Cerebellar cortex (tissue), 1 donor: ENCODE measurements around the gene TAPT1.
"Not testable (repeated sequence)": the region's sequence is repeated elsewhere in the genome, so short reads cannot be mapped to it uniquely, and the experiment has no call there.

ENCODE experiments used
- DNase-seq: peaks from one replicate; pipeline ENCODE4 v3.0.0-alpha.2; 2015; ENCODE audit warnings: low spot score

The TAPT1 gene

DNA sequence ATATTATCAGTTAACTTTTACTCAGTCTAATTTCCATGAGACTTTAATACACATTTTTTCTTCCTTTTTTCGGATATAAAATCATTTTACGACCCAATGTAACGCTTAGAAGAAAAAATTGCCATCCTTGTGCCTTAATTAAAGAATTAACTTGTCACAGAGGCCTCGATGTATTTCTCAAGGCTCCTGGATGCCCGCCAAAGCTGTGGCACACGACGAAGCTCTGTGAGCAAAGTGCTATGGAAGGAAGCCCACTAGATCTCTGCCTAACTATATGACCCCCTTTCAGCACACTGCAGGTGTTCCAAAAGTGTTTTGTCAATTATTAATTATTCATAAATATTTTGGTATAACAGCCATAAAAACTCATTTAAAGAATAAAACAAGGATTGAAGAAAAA lies 54.4 kb downstream of the TAPT1 start:
- DNase-seq, result no peak

- DNase-seq, result no peak
Measured at GRCh38 chr4:16169490-16169889, 56.8 kb downstream of the TAPT1 start.

DNA sequence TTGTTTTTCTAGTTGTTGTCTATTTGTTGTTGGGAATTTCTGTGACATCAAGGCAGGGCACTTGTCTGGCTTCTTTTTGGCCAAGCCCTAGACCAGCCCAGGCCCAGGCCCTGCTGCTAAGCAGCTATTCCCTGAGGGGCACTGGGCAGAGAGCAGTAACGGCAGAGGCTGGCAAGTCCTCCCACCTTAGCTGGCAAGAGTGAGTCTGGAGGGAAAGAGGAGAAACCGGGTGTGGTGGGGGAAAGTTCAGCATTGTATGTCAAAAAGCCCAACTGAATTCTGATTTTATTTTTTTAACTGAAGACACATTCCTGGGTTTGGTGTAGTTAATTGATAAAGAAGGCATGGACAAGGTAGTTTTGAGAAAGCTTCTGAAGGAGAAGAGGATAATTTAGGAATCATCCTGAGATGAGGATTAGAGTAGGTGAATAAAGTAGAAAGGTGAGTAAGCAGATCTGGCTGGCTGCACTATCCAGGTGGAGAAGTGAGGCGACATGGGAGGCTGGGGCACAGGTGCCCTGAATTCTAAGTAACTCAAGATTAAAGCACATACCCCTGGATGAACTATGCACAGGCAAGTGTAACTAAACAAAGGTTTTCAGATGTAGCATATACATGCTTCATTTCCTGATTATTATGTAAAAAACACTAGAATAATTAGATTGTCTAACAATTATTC lies 57.4 kb downstream of the TAPT1 start:
- no peak for DNase-seq

GRCh38 chr4:16168144-16168543 lies 58.1 kb downstream of the TAPT1 start:
- DNase-seq, result no peak

DNA sequence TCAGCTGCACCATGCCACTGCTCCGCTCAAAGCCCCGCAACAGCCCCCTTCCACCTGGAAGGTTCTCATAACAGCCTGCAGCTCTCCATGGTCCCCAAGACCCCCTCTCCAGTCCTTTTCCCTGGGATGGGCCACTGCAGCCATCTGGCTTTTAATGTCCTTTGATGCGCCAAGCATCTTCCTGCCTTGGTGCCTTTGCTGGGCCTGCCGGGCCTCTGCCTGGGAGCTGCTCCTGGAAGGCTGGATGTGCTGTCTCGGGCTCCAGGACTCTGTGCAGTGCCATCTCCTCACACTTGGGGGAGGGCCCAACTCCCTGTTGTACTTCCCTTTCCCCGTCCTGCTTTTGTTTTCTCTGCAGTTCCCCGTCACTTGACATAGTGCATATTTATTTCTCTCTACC lies 60.3 kb downstream of the TAPT1 start:
- no peak for DNase-seq

- DNase-seq, result no peak
Measured at GRCh38 chr4:16162891-16163290, 63.4 kb downstream of the TAPT1 start.

DNA sequence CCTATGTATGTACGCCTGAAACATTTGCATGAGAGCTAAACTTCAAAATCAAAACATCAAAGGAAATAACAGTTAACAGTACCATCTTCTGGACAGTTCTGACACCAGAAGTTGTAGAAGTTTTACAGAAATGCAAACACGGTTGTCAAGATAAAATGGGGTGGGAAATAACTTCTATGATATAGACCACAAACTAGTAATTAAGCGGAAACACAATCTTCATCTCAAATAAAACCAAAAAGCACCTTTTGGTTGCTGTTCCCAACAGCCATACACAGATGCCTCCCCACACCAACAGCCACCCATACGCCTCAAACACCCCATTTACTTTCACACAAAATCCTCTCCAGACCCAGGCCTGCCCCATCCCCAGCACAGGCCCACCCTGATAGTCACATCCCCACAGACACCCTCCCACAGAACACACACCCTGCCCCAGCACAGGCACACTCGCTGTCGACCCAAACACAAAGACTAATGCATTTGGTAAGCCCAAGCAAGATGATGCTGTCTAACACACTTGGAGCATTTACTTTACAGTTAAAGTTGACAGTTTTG lies 64.3 kb downstream of the TAPT1 start:
- DNase-seq, result no peak

DNA sequence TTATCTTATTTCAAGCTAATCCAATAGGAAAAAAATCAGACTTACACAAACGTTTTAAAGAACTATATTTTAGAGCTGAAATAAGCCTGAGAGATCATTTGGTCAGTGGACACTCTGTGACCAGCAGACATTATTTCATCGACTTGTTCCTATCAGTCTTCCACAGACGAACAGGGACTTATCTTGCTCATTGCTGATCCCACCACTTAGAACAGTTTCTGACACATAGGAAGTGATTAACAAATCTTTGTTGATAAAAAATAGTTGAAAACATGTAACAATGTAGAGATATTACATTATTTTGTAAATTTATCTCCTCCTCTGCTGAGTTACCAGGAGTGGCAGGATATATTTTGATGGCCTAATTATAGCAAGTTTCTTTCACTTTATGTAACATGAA lies 65.8 kb downstream of the TAPT1 start:
- DNase-seq, result no peak

DNA sequence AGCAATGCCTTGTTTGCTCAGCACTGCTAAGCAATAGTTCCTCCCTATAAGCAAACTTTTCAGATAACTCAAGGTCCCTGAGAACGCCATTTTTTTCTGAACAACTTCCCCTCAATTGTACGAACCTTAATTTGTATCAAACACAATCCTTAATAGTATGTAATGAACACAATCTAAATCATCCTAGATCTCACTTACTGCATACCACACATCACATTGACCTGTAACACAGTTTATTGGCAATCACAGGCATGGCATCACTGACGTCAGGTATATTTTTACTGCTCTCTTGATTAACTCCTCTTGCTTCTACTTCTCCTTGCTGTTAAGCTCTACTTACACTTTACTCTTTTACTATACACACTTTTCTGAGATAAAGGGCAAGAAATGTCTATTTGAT lies 67.0 kb downstream of the TAPT1 start:
- no peak for DNase-seq

GRCh38 chr4:16158504-16158852 lies 67.8 kb downstream of the TAPT1 start:
- DNase-seq, result no peak

- DNase-seq, result no peak
Measured at GRCh38 chr4:16157609-16158503, 68.4 kb downstream of the TAPT1 start.

- no peak for DNase-seq
Measured at GRCh38 chr4:16155528-16156169, 70.6 kb downstream of the TAPT1 start.

DNA sequence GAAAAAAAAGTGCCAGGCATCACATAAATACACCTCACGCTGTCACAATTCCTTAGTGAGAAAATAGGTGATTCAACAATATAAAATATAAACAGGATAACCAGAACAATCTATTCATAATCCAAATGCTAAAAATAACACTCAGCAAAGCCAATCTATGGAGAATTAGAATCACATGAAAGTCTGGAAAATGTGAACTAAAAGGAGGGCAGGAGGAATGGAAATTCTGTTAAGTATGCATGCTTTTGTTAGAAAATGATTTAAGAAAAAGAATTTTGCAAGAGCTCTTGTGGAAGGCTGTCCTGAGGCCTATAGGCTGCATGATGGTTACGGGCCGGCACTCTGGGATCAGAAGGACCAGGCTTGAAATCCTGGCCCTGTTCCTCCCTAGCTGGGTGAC lies 71.8 kb downstream of the TAPT1 start:
- no peak for DNase-seq

DNA sequence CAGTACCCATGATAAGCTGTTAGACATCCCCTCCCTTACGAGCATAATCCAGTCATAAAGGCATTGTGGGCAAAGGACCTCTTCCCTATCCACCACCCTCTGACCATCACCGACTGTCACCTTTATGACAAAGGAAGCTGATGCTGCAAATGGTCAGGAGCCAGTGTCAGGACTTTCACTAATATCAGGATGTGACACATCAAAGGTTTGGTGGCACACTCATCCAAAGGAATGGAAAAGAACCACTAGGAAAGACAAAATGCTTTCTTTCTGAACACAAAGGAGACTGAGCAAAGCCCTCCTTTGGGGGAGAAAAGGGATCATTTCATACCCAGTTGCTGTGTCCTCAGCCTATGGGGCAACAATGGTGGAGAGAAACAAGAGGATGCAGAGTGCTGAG lies 75.6 kb downstream of the TAPT1 start:
- DNase-seq, result no peak

DNA sequence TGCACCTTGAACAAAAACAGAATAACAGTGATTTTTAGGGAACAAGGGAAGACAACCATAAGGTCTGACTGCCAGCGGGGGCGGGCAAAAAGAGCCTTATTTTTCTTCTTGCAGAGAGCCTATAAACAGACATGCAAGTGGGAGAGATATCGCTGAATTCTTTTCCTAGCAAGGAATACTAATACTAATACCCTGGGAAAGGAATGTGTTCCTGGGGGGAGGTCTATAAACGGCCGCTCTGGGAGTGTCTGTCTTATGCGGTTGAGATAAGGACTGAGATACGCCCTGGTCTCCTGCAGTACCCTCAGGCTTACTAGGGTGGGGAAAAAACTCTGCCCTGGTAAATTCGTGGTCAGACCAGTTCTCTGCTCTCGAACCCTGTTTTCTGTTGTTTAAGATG lies 81.4 kb downstream of the TAPT1 start:
- not testable (repeated sequence) for DNase-seq

- no peak for DNase-seq
Measured at GRCh38 chr4:16142598-16143310, 83.5 kb downstream of the TAPT1 start.

DNA sequence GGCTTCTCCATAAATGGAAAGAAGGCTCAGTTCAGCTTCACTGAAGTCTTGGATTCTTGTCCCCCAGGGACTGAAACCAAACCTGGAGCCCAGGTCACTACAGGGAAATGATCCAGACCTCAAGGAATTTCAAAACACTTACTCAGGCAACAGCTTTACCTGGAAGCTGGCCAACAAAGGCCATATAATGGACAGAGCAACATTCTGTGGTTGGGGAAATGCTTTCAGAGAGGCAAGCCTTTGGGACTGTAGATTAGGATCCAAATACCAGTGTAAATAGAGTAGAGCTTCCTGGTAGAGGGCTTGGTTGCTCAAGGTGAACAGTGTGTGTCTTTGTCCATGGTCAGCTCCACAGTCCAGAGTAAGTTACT lies 85.4 kb downstream of the TAPT1 start:
- no peak for DNase-seq

DNA sequence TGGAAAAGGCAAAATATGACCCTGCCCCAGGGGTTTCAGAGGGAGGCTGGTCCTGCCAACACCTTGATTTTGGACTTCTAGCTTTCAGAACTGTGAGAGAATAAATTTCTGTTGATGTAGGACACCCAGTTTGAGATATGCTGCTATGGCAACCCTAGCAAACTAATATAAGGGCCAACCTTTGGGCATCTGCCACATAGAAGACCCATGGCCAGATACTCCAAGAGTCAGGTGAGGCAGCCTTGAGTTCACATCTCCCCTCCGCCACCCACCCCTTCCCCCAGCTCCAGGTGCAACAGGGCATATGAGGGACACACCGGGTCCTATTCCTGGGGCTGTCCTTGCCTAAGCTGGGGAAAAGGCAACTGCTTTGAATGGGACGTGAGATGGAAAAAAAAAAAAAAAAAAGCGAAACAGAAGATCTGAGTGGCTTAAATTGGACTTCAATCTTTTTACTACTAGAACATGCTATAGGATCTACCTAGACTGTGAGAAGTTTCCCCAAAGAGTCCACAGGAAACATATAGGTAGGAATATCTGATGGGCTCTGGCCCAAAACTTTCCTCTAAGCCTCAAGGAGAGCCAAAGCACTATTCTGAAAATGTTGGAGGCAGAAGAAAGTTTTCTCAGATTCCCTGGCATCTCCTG lies 85.9 kb downstream of the TAPT1 start:
- no peak for DNase-seq

DNA sequence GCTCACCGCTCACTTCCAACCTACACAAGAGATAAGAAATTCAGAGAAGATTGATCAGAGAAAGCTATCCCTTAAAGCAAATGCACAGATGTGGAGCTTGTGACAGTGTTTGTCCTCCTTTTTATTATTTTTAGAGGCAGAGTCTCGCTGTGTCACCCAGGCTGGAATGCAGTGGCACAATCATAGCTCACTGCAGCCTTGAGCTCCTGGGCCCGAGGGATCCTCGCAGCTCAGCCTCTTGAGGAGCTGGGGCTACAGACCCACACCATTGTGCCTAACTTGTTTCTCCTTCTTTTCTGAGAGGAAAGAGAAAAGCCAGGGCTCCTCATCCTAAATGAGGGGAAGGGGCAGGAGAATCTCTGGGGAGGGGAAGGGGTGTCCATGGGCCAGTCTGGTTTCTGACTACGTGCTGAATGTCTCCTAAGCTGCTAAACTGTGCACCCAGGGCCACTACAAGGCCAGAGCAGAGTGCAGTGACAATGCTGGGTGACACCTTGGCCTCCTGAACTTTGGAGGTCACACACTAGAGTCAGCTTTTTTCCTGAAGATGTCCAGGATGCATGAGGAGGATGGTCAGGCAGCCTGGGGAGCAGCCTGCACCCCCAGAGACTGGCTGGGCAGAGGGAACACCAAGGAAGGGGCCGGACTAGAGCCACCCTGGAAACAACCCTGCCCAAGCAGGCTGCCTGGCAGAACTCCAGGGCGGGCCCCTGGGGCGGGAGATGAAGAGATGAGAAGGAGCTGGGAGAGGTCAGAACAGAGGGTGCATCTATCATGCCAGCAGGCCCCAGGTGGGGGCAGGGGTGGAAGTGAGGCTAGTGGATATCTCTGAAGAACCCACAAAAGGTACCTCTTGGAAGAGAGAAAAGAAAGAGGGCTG lies 87.0 kb downstream of the TAPT1 start:
- no peak for DNase-seq

- DNase-seq, result no peak
Measured at GRCh38 chr4:16136827-16137226, 89.4 kb downstream of the TAPT1 start.

- DNase-seq, result no peak
Measured at GRCh38 chr4:16136311-16136710, 90.0 kb downstream of the TAPT1 start.
